GM19372 (cell line): ENCODE measurements around the gene AFF3.

ENCODE experiments used
- ATAC-seq: cut with Tn5 transposase; IDR thresholded peaks from one replicate; pipeline ENCODE4 v1.9.1; 2021; ENCODE audit warnings: mild to moderate bottlenecking, low read depth, moderate library complexity; ENCODE audit not compliant: unreplicated experiment

Gene AFF3

GRCh38 chr2:99845296-99845695, 297.1 kb downstream of the AFF3 start:
- ATAC-seq, result no peak

- ATAC-seq, result no peak
Measured at GRCh38 chr2:99842451-99842850, 299.9 kb downstream of the AFF3 start.

GRCh38 chr2:99841749-99842148, 300.6 kb downstream of the AFF3 start:
- ATAC-seq, result no peak

GRCh38 chr2:99840831-99841230, 301.6 kb downstream of the AFF3 start:
- ATAC-seq, result no peak

GRCh38 chr2:99836690-99837605, 305.4 kb downstream of the AFF3 start:
- ATAC-seq, result no peak

- ATAC-seq, result no peak
Measured at GRCh38 chr2:99834426-99834825, 308.0 kb downstream of the AFF3 start.

- no peak for ATAC-seq
Measured at GRCh38 chr2:99833586-99834201, 308.7 kb downstream of the AFF3 start.

GRCh38 chr2:99832926-99833325, 309.5 kb downstream of the AFF3 start:
- ATAC-seq, result no peak

- ATAC-seq, result no peak
Measured at GRCh38 chr2:99831772-99832171, 310.6 kb downstream of the AFF3 start.

- no peak for ATAC-seq
Measured at GRCh38 chr2:99827296-99827999, 314.9 kb downstream of the AFF3 start.

- no peak for ATAC-seq
Measured at GRCh38 chr2:99825630-99826029, 316.8 kb downstream of the AFF3 start.

GRCh38 chr2:99824758-99825157, 317.6 kb downstream of the AFF3 start:
- no peak for ATAC-seq

- no peak for ATAC-seq
Measured at GRCh38 chr2:99822474-99823207, 319.7 kb downstream of the AFF3 start.

GRCh38 chr2:99821984-99822383, 320.4 kb downstream of the AFF3 start:
- no peak for ATAC-seq

GRCh38 chr2:99821572-99821971, 320.8 kb downstream of the AFF3 start:
- ATAC-seq, result no peak

- ATAC-seq, result no peak
Measured at GRCh38 chr2:99821039-99821438, 321.4 kb downstream of the AFF3 start.

GRCh38 chr2:99819766-99820165, 322.6 kb downstream of the AFF3 start:
- no peak for ATAC-seq

- no peak for ATAC-seq
Measured at GRCh38 chr2:99818842-99819241, 323.5 kb downstream of the AFF3 start.

- no peak for ATAC-seq
Measured at GRCh38 chr2:99816908-99817307, 325.5 kb downstream of the AFF3 start.

- no peak for ATAC-seq
Measured at GRCh38 chr2:99812426-99812825, 330.0 kb downstream of the AFF3 start.

- ATAC-seq, result no peak
Measured at GRCh38 chr2:99811544-99811943, 330.8 kb downstream of the AFF3 start.
